ENCODE results near the gene TRIM73.
"Not testable (repeated sequence)": the region's sequence is repeated elsewhere in the genome, so short reads cannot be mapped to it uniquely, and the experiment has no call there.

The TRIM73 gene

GRCh38 chr7:75415829-75416373, 20.5 kb downstream of the TRIM73 start:
- DNase-seq = not testable (repeated sequence)

DNA sequence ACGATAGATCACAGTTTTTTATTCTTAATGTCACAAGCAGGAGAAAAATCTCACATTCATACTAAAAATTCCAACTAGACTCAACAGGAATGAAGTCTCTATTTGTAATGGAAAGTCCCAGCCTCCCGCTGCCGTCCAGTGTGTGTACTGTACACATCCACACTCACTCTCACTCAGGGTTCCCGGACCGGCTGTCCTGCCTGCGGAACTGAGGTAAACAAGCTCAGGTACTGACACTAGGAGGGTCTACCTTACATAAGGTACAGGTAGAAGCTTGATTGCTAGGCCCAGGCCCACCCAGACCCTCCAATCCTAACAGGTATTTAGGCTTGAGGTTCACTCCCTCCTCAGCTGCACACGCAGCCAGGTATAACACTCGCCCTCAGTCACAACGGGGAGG, 21.4 kb downstream of the TRIM73 start:
- DNase-seq = not testable (repeated sequence)

GRCh38 chr7:75418292-75418858, 22.9 kb downstream of the TRIM73 start:
- not testable (repeated sequence) for DNase-seq

DNA sequence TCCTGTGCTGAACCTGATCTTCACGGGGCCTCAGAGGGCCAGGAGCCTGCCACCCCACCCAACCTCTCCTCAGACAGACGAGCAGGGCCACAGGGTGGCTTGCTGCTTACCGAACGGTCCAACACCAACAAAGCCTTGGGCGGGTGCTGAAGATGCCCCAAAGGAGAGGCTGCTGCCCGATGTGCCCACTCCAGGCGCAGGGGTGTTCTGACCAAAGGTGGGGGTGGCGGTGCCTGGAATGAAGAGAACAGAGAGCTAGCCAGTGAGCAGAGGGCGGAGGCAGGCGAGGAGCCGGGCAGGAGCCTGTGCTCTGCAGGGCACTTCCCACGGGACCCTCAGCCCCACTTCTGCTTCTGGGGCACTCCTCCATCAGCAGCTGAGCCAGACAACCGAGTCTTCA, 23.8 kb downstream of the TRIM73 start:
- not testable (repeated sequence) for DNase-seq

DNA sequence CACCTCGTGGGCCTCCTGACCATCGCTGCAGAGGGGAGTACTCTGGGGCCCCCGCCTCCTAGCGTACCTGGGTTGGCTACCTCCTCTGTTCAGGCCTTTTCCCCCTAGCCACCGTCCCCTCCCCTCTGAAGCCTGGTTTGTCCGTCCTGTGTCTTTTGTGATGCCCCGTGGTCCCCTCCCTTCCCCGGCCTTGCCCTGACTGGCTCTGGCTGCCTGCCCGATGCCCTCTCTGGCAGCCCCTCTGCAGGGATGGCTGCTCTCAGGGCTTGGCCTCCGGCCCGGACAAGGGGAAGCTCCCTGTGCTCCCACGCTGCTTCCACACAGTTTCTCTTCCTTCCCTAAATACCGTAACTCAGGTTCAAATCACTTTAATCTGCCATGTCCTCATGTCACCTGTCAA, 24.3 kb downstream of the TRIM73 start:
- DNase-seq = not testable (repeated sequence)

DNA sequence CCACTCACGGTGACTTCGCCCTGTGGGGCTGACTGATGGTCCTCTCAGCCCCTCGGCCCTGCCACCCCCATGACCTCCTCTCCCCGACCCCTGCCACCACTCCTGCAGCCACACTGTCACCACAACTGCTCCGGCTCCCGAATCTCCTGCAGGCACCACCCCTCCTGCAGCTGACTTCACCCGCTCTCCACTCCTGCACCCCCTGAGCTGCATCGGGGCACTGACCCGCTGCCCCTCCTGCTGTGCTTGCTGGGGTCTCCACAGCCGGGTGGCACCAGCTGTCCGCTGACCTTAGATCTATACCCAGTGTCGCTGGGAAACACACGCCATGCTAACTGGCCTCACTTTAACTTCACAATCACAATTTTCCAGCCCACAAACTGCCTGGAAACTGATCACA, 24.7 kb downstream of the TRIM73 start:
- not testable (repeated sequence) for DNase-seq

DNA sequence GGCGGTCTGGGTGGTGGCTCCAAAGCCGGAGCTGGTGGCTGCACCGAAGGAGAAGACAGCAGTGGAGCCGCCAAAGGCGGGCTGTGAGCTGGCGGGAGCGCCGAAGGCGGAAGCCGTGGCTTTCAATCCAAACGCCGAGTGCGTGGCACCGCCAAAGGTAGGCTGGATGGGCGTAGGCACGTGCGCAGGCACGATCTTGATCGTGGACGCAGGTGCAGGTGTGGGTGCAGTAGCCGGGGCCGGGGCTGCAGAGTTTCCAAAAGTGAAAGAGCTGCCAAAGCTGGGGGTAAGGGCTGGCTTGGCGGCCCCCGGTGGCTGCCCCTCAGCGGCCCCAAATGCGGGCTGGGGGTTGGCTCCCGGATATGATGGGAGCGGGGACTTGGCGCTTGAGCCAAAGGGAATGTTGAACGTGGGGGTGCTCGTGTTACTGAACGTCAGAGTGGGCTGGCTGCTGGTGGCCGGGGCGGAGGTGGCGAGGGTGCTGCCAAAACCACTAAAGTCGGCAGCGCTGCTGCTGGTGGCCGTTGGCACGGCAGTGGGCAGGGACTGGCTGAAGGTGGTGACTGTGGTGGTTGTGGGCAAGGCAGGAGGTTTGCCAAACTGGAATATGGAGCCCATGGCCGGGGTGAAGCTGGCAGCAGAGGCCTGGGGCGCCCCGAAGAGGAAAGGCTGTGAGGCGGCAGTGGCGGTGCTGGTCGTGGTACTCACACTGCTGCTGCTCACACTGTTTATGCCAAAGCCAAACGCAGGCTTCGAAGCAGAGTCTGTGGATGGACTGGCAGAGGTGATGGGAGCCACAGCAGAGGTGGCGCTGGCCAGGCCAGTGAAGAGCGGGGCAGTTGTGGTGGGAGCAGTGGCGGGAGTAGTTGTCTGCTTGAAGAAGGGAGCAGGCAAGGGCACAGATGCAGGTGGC, 26.6 kb downstream of the TRIM73 start:
- not testable (repeated sequence) for DNase-seq

GRCh38 chr7:75423481-75423880, 28.1 kb downstream of the TRIM73 start:
- DNase-seq = not testable (repeated sequence)

DNA sequence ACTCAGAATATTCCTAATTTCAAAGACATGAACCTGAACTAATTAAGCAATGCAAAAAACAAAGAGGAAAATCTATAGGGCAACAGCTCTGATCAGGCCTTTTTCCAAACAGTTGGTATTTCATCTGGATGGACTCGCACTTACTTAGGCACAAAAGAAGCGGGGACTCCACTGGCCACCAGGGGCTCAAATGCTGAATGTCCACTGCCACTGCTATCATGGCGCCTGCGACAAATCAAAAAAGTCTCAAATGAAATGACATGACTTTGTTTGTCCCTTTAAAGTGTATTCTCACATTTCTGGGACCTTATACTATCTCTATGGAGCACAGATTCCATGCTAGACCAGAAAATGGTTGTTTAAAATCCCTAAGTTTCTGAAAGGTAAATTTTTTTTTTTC, 43.6 kb downstream of the TRIM73 start:
- DNase-seq = not testable (repeated sequence)

- not testable (repeated sequence) for DNase-seq
Observed at GRCh38 chr7:75442101-75442464, 46.7 kb downstream of the TRIM73 start.

DNA sequence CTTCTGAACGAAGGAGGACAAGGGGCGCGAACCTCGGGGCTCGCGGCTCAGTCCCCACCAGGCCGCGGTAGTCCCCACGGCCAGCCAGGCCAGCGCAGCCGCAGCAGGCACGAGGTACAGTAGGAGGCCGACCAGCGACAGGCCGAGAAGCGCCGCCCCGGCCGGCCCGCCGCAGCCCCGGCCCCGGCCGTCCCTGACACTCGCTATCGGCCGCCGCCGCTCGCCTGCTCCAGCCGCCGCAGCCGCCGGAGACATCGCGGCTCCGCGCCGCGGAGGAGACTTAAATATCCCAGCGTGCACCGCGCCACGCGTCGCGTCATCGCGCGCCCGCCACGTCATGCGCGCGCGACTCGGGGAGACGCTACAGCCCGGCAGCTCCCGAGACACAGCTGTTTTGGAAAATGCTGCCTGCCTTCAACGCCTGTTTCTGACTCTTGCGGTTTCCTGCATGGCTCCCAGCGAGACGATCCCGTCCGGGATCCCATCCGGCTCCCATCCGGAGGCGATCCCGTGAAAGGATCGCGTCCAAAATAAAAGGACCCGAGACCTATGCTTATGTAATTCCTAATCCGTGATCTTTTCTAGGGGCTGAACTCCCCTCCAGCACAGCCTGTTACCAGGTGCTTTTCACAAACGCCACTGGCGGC, 47.2 kb downstream of the TRIM73 start:
- DNase-seq = not testable (repeated sequence)

DNA sequence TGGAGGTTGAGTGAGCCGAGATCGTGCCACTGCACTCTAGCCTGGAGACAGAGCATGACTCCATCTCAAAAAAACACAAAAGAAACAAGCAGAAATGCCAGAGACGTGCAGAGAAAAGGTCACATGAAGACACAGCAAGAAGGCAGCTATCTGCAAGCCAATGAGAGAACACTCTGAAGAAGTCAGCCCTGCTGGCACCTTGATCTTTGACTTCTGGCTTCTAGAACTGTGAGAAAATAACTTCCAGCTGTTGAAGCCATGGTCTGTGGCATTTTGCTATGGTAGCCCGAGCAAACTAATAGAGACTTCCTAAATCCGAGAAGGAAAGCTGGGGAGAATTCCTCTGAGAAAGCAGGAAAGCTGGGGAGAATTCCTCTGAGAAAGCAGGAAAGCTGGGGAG, 54.5 kb downstream of the TRIM73 start:
- not testable (repeated sequence) for DNase-seq

- not testable (repeated sequence) for DNase-seq
Observed at GRCh38 chr7:75452494-75452955, 57.1 kb downstream of the TRIM73 start.
